ENCODE measurements around the gene NLGN3.
A peak's percentile ranks its signal among the peaks of the same experiment; 100 is the strongest.

The NLGN3 gene
- 1.2 to 11.0 (median 1.7) reads per million in 3 experiments for total RNA-seq

GRCh38 chrX:71144651-71145050 lies at the start of gene NLGN3:
TSS of gene NLGN3 (plus strand) at chrX:71144841. CDS start at chrX:71147750, 2,909 bp downstream.
- no peak for DNase-seq

GRCh38 chrX:71095033-71095432 lies 49.6 kb upstream of the NLGN3 start:
- DNase-seq = no peak

- peak; percentile 87 for DNase-seq
These were observed 49.1 kb upstream of the NLGN3 start, which contains the start of gene FOXO4 for GRCh38 chrX:71095555-71095980. TSS of gene FOXO4 (plus strand) at chrX:71095851. CDS start at chrX:71096529, 678 bp downstream.

GRCh38 chrX:71095981-71096759 lies 48.5 kb upstream of the NLGN3 start:
- no peak for DNase-seq

- no peak for DNase-seq
These were observed 47.9 kb upstream of the NLGN3 start for GRCh38 chrX:71096760-71097032.

- peak; percentile 78 for DNase-seq
These were observed 46.3 kb upstream of the NLGN3 start for GRCh38 chrX:71098302-71098701.

GRCh38 chrX:71098951-71099506 lies 45.6 kb upstream of the NLGN3 start:
- no peak for DNase-seq

GRCh38 chrX:71099736-71100135 lies 44.9 kb upstream of the NLGN3 start:
- no peak for DNase-seq

GRCh38 chrX:71100581-71101505 lies 43.8 kb upstream of the NLGN3 start:
- DNase-seq = no peak

- no peak for DNase-seq
These were observed 42.3 kb upstream of the NLGN3 start for GRCh38 chrX:71102292-71102691.

- peak; percentile 62 for DNase-seq
These were observed 41.3 kb upstream of the NLGN3 start for GRCh38 chrX:71103110-71103983.

- DNase-seq = no peak
These were observed 39.0 kb upstream of the NLGN3 start for GRCh38 chrX:71105628-71106027.

- no peak for DNase-seq
These were observed 38.2 kb upstream of the NLGN3 start, which contains the start of gene CXorf65 for GRCh38 chrX:71106427-71106826. TSS of gene CXorf65 (minus strand) at chrX:71106740. CDS start at chrX:71106556, 184 bp downstream.

GRCh38 chrX:71107245-71107644 lies 37.4 kb upstream of the NLGN3 start:
- no peak for DNase-seq

- peak; percentile 52 for DNase-seq
These were observed 36.8 kb upstream of the NLGN3 start for GRCh38 chrX:71107762-71108360.

GRCh38 chrX:71109051-71109450 lies 35.6 kb upstream of the NLGN3 start:
- no peak for DNase-seq

GRCh38 chrX:71111141-71111843 lies 33.3 kb upstream of the NLGN3 start, which contains the start of gene IL2RG:
TSS of gene IL2RG (minus strand) at chrX:71111577. CDS start at chrX:71111539, 38 bp downstream.
- peak; percentile 93 for DNase-seq

GRCh38 chrX:71111921-71112431 lies 32.7 kb upstream of the NLGN3 start:
- peak; percentile 70 for DNase-seq

- DNase-seq = no peak
These were observed 27.3 kb upstream of the NLGN3 start for GRCh38 chrX:71117358-71117757.
